ENCODE measurements around the gene C1QTNF9B. TPM values are rescaled to one million over a fixed set of nuclear protein-coding genes. Genes with fewer than 3 reads are reported as not detected.

The C1QTNF9B gene
- total and polyA plus RNA-seq, 2 of the 8 experiments (the other 6 are each of a cell fraction or from before 2014, with no cell fraction given): 0.11 TPM; not detected in 1

DNA sequence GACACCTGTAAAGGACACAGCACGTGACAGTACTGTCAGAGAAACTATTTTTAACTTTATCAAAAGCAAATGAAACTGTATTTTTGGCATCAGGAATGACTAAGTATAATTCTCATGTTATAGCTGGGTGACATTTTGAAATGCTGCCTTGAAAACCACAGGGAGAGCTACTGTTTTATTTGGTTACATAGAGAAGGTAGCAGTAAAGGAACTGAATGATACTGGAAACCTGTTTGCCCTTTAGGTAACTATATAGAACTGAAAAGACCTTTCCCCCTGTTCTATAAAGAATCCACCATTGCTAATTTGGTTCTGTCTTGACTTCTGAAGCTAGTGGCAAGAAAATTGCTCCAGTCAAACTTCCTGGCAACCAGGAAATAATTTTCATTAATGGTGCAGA lies 47.2 kb downstream of the C1QTNF9B start:
- Histone ChIP-seq H2BK5ac (ENCODE audit: low read depth, low read length) (no peak overlapping the region), H3K4me3 (ENCODE audit: extremely low read depth in 1 of 4, insufficient read depth in 2 of 4, low read depth in 3 of 4, low read length in 4 of 4) (no peak overlapping the region), H2AK5ac (ENCODE audit: low read depth, low read length) (no peak overlapping the region), H3K56ac (replicated peaks; ENCODE audit: insufficient read length, low read depth, low read length) (no peak overlapping the region), H3K36me3 (ENCODE audit: control insufficient read depth in 2 of 4, insufficient read depth in 4 of 4, low read length in 3 of 4) (no peaks in the 10 kb centered on the region), H4K8ac (ENCODE audit: extremely low read depth, insufficient read depth, low read length) (no peak overlapping the region), H4K5ac (ENCODE audit: insufficient read length, low read depth, low read length) (no peak overlapping the region), H3K18ac (ENCODE audit: extremely low read depth, low read length) (no peak overlapping the region), H2AFZ (ENCODE audit: low read length) (no peak overlapping the region), H4K91ac (replicated peaks; ENCODE audit: insufficient read length, low read length) (no peak overlapping the region), H3K4me2 (ENCODE audit: insufficient read depth in 1 of 2, low read depth in 2 of 2, low read length in 2 of 2) (no peak overlapping the region), H3K4me1 (replicated peaks in 1 of 4; ENCODE audit: control insufficient read depth in 3 of 4, insufficient read depth in 4 of 4, low read length in 3 of 4) (no peaks in the 10 kb centered on the region), H3K4ac (replicated peaks; ENCODE audit: insufficient read length, low read depth, low read length) (no peak overlapping the region), H3K9ac (replicated peaks in 1 of 4; ENCODE audit: extremely low read depth in 1 of 4, low read depth in 3 of 4, low read length in 3 of 4) (no peak overlapping the region), H3K14ac (ENCODE audit: insufficient read length) (no peak overlapping the region), H3K79me2 (ENCODE audit: control insufficient read depth in 1 of 2, insufficient read depth in 2 of 2, low read length in 2 of 2) (no peaks in the 10 kb centered on the region), H3K23ac (ENCODE audit: insufficient read length) (no peak overlapping the region), H4K20me1 (replicated peaks in 1 of 2; ENCODE audit: control insufficient read depth in 1 of 2, insufficient read depth in 2 of 2, low read length in 2 of 2) (no peaks in the 10 kb centered on the region), H2BK120ac (replicated peaks; ENCODE audit: low read depth, low read length) (no peak overlapping the region), H3K79me1 (ENCODE audit: low read depth, low read length) (no peaks in the 10 kb centered on the region), H3K23me2 (ENCODE audit: low read depth, low read length) (no peaks in the 10 kb centered on the region), H3K9me3 (ENCODE audit: insufficient read depth in 2 of 2, low read depth in 1 of 2, low read length in 1 of 2) (no peaks in the 10 kb centered on the region), H2BK12ac (ENCODE audit: low read depth, low read length) (no peak overlapping the region), H3K27me3 (replicated peaks in 1 of 4; ENCODE audit: control insufficient read depth in 3 of 4, extremely low read depth in 1 of 4, insufficient read depth in 3 of 4, low read length in 3 of 4) (no peaks in the 10 kb centered on the region), H3K27ac (ENCODE audit: low read depth, low read length) (no peak overlapping the region), H2BK15ac (ENCODE audit: low read length) (no peak overlapping the region), H2BK20ac (ENCODE audit: low read length) (no peak overlapping the region)
- ChIA-PET CTCF (ENCODE audit: partially characterized antibody) (interaction anchor here (1.3 to 1.4 kb wide), 2 partner anchors 22 to 513 kb away, joined by 3 read pairs; no protein-coding TSS in a partner anchor), POLR2A (ENCODE audit: partially characterized antibody) (no interaction called here)
- no peak for TF ChIP-seq CBX5 (IDR thresholded peaks at IDR 0.05; ENCODE audit: low read depth, low read length)
- no peak for TF ChIP-seq TCF12 (IDR thresholded peaks at IDR 0.05; ENCODE audit: low read depth, low read length)
- TF ChIP-seq CHD1 (IDR thresholded peaks at IDR 0.05; ENCODE audit: low read depth, low read length): no peak
- no peak for TF ChIP-seq SRF (IDR thresholded peaks at IDR 0.05; ENCODE audit: low read depth, low read length)
- no peak for TF ChIP-seq POLR2AphosphoS5 (IDR thresholded peaks at IDR 0.05; ENCODE audit: low read depth, low read length)
- WGBS, 2 experiments (ENCODE audit: extremely low coverage in 1 of 2, insufficient coverage in 1 of 2, insufficient read length in 1 of 2, insufficient replicate concordance in 2 of 2, low coverage in 1 of 2, low lambda C conversion rate in 2 of 2, missing lambda C conversion rate in 1 of 2): 89% methylated on average over 1 of the region's 1 CpG; no CpG with 5 or more reads in 1 of the 2 experiments
- FAIRE-seq (no peak), DNase-seq (ENCODE audit: low read depth in 1 of 2, low spot score in 2 of 2) (no peak)
